Measurements from ENCODE around the gene PGC.

Gene PGC

GRCh38 chr6:41711323-41712038 is 35.7 kb downstream of the PGC start:
- no peak for DNase-seq

- DNase-seq: no peak
These were observed 37.8 kb downstream of the PGC start for GRCh38 chr6:41709375-41709774.

- DNase-seq: no peak
These were observed 38.3 kb downstream of the PGC start for GRCh38 chr6:41708856-41709255.

- no peak for DNase-seq
These were observed 39.5 kb downstream of the PGC start for GRCh38 chr6:41707565-41708200.

- DNase-seq: no peak
These were observed 40.2 kb downstream of the PGC start for GRCh38 chr6:41706876-41707564.

- DNase-seq: peak; percentile 68
These were observed 41.0 kb downstream of the PGC start for GRCh38 chr6:41705996-41706835.

- no peak for DNase-seq
These were observed 41.7 kb downstream of the PGC start for GRCh38 chr6:41705311-41705995.

GRCh38 chr6:41704656-41705310 is 42.4 kb downstream of the PGC start:
- DNase-seq: no peak

- DNase-seq: no peak
These were observed 43.2 kb downstream of the PGC start for GRCh38 chr6:41704028-41704427.

- no peak for DNase-seq
These were observed 44.3 kb downstream of the PGC start for GRCh38 chr6:41702771-41703494.

- DNase-seq: no peak
These were observed 45.0 kb downstream of the PGC start for GRCh38 chr6:41702089-41702745.

GRCh38 chr6:41700463-41701347 is 46.5 kb downstream of the PGC start:
- no peak for DNase-seq

- no peak for DNase-seq
These were observed 48.1 kb downstream of the PGC start for GRCh38 chr6:41699063-41699462.

GRCh38 chr6:41697861-41698781 is 49.1 kb downstream of the PGC start:
- peak; percentile 48 for DNase-seq

- DNase-seq: no peak
These were observed 50.4 kb downstream of the PGC start for GRCh38 chr6:41696788-41697187.

GRCh38 chr6:41695825-41696224 is 51.4 kb downstream of the PGC start:
- DNase-seq: no peak

- DNase-seq: no peak
These were observed 52.2 kb downstream of the PGC start for GRCh38 chr6:41694815-41695526.
